Measurements from ENCODE around the gene TBX3. TPM values are rescaled to one million over a fixed set of nuclear protein-coding genes. Genes with fewer than 3 reads are reported as not detected.

Gene TBX3
- polyA plus RNA-seq, 1 of the 3 experiments (the other 2 are of a cell fraction): 10.2 TPM

- DNase-seq: no peak
- H3K4me1 ChIP-seq (ENCODE audit: control insufficient read depth in 1 of 2, insufficient read depth in 2 of 2, low read depth in 1 of 2, low read length in 1 of 2): peaks cover 0 to 18% of the 10 kb centered on the region in 2 experiments; a peak in 1 of 4 replicates
- WGBS (ENCODE audit: low lambda C conversion rate): 89% methylated on average over 5 of the region's 5 CpGs
- H3K36me3 ChIP-seq (replicated peaks in 1 of 2; ENCODE audit: control insufficient read depth in 1 of 2, insufficient read depth in 2 of 2, low read length in 1 of 2): no peaks in the 10 kb centered on the region
- no peak overlapping the region for H2AFZ ChIP-seq (ENCODE audit: low read depth)
- H3K9me2 ChIP-seq: no peaks in the 10 kb centered on the region
- no peak overlapping the region for H3K9ac ChIP-seq
- no peaks in the 10 kb centered on the region for H3K79me2 ChIP-seq (ENCODE audit: insufficient read depth)
- no peaks in the 10 kb centered on the region; the same call in 1 of the 2 replicates for H3K27me3 ChIP-seq (ENCODE audit: insufficient read depth)
- no peak overlapping the region for H3K4me3 ChIP-seq (ENCODE audit: low read depth in 2 of 2, low read length in 1 of 2)
- H3F3A ChIP-seq (replicated peaks; ENCODE audit: insufficient read depth): peaks cover 5% of the 10 kb centered on the region
- H4K20me1 ChIP-seq (ENCODE audit: insufficient read depth): no peaks in the 10 kb centered on the region
- no peak overlapping the region for H3K4me2 ChIP-seq
- TF ChIP-seq RAD21 (IDR thresholded peaks at IDR 0.05; ENCODE audit: low read length) (no peak), GATA2 (CRISPR knock-in tag; IDR thresholded peaks at IDR 0.05) (no peak), TAF1 (IDR thresholded peaks at IDR 0.05; ENCODE audit: borderline replicate concordance, low read depth, low read length) (no peak), EP300 (IDR thresholded peaks at IDR 0.05; ENCODE audit: borderline replicate concordance in 1 of 2, low read depth in 1 of 2, low read length in 1 of 2) (no peak), MXI1 (IDR thresholded peaks at IDR 0.05; ENCODE audit: low read depth, low read length) (no peak), FOXJ3 (CRISPR knock-in tag; IDR thresholded peaks at IDR 0.05) (no peak), TEAD4 (IDR thresholded peaks at IDR 0.05; ENCODE audit: borderline replicate concordance, insufficient read depth) (no peak), YY1 (IDR thresholded peaks at IDR 0.05; ENCODE audit: low read depth) (no peak), CTCF (IDR thresholded peaks at IDR 0.05) (no peak), GABPA (IDR thresholded peaks at IDR 0.05; ENCODE audit: low read depth) (no peak), POLR2AphosphoS5 (IDR thresholded peaks at IDR 0.05; ENCODE audit: low read depth, low read length) (no peak), RCOR1 (IDR thresholded peaks at IDR 0.05; ENCODE audit: low read length) (no peak), JUND (IDR thresholded peaks at IDR 0.05) (no peak), EZH2phosphoT487 (IDR thresholded peaks at IDR 0.05; ENCODE audit: borderline replicate concordance, low read depth) (no peak), RXRA (IDR thresholded peaks at IDR 0.05; ENCODE audit: borderline replicate concordance, low read depth) (no peak), PBX3 (IDR thresholded peaks at IDR 0.05) (no peak), IRF3 (IDR thresholded peaks at IDR 0.05; ENCODE audit: low read depth, low read length) (no peak), SIN3A (IDR thresholded peaks at IDR 0.05; ENCODE audit: borderline replicate concordance, low read depth, low read length) (no peak), TCF12 (IDR thresholded peaks at IDR 0.05) (no peak), FOSL2 (IDR thresholded peaks at IDR 0.05; ENCODE audit: borderline replicate concordance, low read depth) (no peak)
- ChIA-PET CTCF (interaction anchor here (0.8 to 1.3 kb wide), 3 partner anchors 27 to 1064 kb away, joined by 3 read pairs; no protein-coding TSS in a partner anchor), POLR2A (no interaction called here)
- H3K27ac ChIP-seq (ENCODE audit: low read depth in 2 of 2, low read length in 1 of 2): no peak overlapping the region
- no peaks in the 10 kb centered on the region for H3K9me3 ChIP-seq
These were observed 5.4 kb upstream of the TBX3 start for GRCh38 chr12:114689075-114689994.
